HCT116 (cell line): ENCODE measurements around the gene PCMT1.
"Not testable (repeated sequence)": the region's sequence is repeated elsewhere in the genome, so short reads cannot be mapped to it uniquely, and the experiment has no call there.

Experiments
- CBX3 ChIP-seq: IDR thresholded peaks from 2 replicates; pipeline ENCODE4 v1.6.1; 2012; ENCODE audit warnings: low read depth
- EZH2 ChIP-seq: fragments of 200-600 bp; sonication (generic); IDR thresholded peaks from 2 replicates; pipeline ENCODE4 v1.6.1; 2017; ENCODE audit warnings: antibody characterized with exemption, mixed run types
- YY1 ChIP-seq: IDR thresholded peaks from 2 replicates; pipeline ENCODE4 v1.6.1; 2011; ENCODE audit warnings: low read length, low read depth, moderate library complexity, mild to moderate bottlenecking; ENCODE audit not compliant: insufficient replicate concordance; ENCODE audit errors: extremely low read depth
- TF ChIP-seq, protein P1 (sequence below), 3 experiments: fragments of 200-600 bp in 1 of 3; sonication (generic) in 1 of 3; IDR thresholded peaks in 2 of 3; conservative IDR thresholded peaks in 1 of 3; 2 replicates each; pipeline ENCODE4 v1.5.1; 2012 to 2017; ENCODE audit warnings: low read depth in 2 of 3, low read length in 2 of 3, antibody characterized with exemption in 1 of 3, borderline replicate concordance in 1 of 3, control low read depth in 1 of 3, mild to moderate bottlenecking in 1 of 3, mixed read lengths in 1 of 3, mixed run types in 1 of 3, moderate library complexity in 1 of 3; ENCODE audit not compliant: insufficient read depth in 1 of 3

DNA sequence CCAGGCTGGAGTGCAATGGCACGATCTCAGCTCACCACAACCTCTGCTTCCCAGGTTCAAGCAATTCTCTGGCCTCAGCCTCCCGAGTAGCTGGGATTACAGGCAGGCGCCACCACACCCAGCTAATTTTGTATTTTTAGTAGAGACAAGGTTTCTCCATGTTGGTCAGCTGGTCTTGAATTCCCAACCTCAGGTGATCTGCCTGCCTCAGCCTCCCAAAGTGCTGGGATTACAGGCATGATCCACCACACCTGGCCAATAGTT is 3.8 kb downstream of the PCMT1 start:
- not testable (repeated sequence) for TF ChIP-seq EZH2, YY1, CBX3
- TF ChIP-seq, protein P1, sequence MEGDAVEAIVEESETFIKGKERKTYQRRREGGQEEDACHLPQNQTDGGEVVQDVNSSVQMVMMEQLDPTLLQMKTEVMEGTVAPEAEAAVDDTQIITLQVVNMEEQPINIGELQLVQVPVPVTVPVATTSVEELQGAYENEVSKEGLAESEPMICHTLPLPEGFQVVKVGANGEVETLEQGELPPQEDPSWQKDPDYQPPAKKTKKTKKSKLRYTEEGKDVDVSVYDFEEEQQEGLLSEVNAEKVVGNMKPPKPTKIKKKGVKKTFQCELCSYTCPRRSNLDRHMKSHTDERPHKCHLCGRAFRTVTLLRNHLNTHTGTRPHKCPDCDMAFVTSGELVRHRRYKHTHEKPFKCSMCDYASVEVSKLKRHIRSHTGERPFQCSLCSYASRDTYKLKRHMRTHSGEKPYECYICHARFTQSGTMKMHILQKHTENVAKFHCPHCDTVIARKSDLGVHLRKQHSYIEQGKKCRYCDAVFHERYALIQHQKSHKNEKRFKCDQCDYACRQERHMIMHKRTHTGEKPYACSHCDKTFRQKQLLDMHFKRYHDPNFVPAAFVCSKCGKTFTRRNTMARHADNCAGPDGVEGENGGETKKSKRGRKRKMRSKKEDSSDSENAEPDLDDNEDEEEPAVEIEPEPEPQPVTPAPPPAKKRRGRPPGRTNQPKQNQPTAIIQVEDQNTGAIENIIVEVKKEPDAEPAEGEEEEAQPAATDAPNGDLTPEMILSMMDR (IDR thresholded peaks at IDR 0.05 in 2 of 3, conservative IDR thresholded peaks at IDR 0.05 in 1 of 3; ENCODE audit: borderline replicate concordance in 1 of 3, insufficient read depth in 1 of 3, low read depth in 2 of 3, low read length in 2 of 3) = not testable (repeated sequence)
